Measurements from ENCODE around the gene ZDHHC7.

DNA sequence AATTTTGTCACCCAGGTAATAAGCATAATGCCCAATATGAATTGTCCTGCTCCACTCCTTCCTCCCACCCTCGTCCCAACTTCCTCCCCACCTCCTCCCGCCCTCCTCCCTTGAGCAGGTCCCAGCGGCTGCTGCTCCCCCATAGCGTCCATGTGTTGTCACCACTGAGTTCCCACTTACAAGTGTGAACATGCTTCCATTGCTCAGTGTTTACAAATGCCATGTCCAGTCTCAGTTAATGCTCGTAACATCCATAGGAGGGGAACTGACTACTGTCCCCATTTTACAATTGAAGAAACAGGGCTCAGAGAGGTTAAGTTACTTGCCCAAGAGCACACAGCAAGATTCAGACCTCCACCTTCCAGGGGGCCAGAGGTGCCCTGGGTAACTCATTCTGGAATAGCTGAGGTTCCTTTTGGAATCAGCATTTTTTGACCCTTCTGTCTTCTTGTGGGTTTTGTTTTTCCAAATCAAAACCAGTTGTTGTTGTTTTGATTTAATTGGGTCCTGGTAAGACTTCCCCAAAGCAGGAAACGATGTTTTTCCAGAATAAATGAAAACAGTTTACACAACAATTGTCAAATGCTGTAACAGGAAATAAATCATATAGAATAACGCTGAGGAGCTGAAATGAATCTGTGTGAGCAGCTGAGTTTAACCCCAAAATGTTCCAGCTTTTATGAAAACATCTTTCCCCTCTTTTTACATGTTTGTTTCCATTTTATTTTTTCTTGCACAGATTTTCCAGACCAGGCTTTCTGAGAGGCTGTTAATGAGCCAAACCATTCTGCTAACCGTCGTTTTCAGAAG is 73.9 kb downstream of the ZDHHC7 start:
- TF ChIP-seq, protein P1, sequence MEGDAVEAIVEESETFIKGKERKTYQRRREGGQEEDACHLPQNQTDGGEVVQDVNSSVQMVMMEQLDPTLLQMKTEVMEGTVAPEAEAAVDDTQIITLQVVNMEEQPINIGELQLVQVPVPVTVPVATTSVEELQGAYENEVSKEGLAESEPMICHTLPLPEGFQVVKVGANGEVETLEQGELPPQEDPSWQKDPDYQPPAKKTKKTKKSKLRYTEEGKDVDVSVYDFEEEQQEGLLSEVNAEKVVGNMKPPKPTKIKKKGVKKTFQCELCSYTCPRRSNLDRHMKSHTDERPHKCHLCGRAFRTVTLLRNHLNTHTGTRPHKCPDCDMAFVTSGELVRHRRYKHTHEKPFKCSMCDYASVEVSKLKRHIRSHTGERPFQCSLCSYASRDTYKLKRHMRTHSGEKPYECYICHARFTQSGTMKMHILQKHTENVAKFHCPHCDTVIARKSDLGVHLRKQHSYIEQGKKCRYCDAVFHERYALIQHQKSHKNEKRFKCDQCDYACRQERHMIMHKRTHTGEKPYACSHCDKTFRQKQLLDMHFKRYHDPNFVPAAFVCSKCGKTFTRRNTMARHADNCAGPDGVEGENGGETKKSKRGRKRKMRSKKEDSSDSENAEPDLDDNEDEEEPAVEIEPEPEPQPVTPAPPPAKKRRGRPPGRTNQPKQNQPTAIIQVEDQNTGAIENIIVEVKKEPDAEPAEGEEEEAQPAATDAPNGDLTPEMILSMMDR (IDR thresholded peaks at IDR 0.05) = no peak
- TF ChIP-seq POLR2A (IDR thresholded peaks at IDR 0.05) = no peak

All from body of pancreas (tissue), 4 donors.